Activated T-cell treated with anti-CD3 and anti-CD28 coated beads, Interleukin-2, amount 50 U/mL, for 24 hours (primary cell): ENCODE results near the gene ANKRD63.

Experiments
- DNase-seq: peaks from one replicate; pipeline ENCODE4 v3.0.0-alpha.2; 2020
- H3K27ac Mint-ChIP-seq: 2 replicates; pipeline ENCODE4 v1.8.0; 2020; ENCODE audit warnings: mild to moderate bottlenecking, mixed read lengths
- H3K27me3 Mint-ChIP-seq: 2 replicates; pipeline ENCODE4 v1.8.0; 2020; ENCODE audit warnings: mixed read lengths
- H3K36me3 Mint-ChIP-seq: 2 replicates; pipeline ENCODE4 v1.8.0; 2020; ENCODE audit warnings: low read depth, mixed read lengths
- H3K4me1 Mint-ChIP-seq: 2 replicates; pipeline ENCODE4 v1.8.0; 2020; ENCODE audit warnings: low read depth, mixed read lengths
- H3K4me3 Mint-ChIP-seq: 2 replicates; pipeline ENCODE4 v1.8.0; 2020; ENCODE audit warnings: mild to moderate bottlenecking, moderate library complexity, mixed read lengths
- H3K9me3 Mint-ChIP-seq: 2 replicates; pipeline ENCODE4 v1.8.0; 2020; ENCODE audit warnings: mixed read lengths

The ANKRD63 gene

DNA sequence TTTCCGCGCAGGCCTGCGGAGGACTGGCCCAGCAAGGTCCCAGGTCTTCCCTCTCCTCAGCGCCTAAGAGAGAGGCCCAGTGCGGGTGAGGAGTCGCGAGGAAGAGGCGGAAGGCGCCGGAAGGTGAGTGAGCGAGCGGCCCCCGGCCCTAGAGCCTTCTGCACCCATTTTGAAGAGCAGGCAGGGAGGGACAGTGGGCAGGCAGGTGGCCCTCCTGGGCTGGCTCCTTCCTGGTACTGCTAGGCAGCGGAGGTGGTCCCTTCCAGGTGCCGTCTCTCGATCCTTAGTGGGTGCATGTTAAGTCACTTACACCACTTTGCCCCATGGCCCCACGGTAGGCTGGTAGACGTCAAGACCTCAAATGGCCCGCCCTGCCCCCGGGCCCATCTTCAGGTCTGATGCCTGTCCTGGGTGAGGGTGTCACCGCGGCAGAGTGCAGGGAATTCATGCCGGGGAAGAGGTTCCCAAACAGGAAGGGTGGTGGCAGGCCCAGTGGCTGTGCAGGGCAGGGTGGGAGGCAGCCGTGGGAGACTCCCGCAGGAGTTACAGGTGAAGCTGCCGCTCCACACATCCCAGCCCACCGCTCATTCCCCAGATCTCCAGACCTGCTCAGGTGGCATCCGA, 29.6 kb downstream of the ANKRD63 start:
- Mint-ChIP-seq H3K4me1 (peaks cover 8% of the 10 kb centered on the region), H3K9me3 (no peaks in the 10 kb centered on the region), H3K27ac (no peak overlapping the region), H3K4me3 (peak overlapping the region; percentile 65), H3K27me3 (peaks cover 36% of the 10 kb centered on the region), H3K36me3 (no peaks in the 10 kb centered on the region)
- DNase-seq = no peak

GRCh38 chr15:40252438-40253166, 30.3 kb downstream of the ANKRD63 start:
- no peak overlapping the region for H3K27ac Mint-ChIP-seq
- peaks cover 8% of the 10 kb centered on the region for H3K4me1 Mint-ChIP-seq
- no peaks in the 10 kb centered on the region for H3K9me3 Mint-ChIP-seq
- no peaks in the 10 kb centered on the region for H3K36me3 Mint-ChIP-seq
- DNase-seq = peak; percentile 52
- peak overlapping the region; percentile 65 for H3K4me3 Mint-ChIP-seq
- H3K27me3 Mint-ChIP-seq = peaks cover 36% of the 10 kb centered on the region

- H3K36me3 Mint-ChIP-seq = no peaks in the 10 kb centered on the region
- H3K4me1 Mint-ChIP-seq = peaks cover 8% of the 10 kb centered on the region
- no peak overlapping the region for H3K27ac Mint-ChIP-seq
- peaks cover 36% of the 10 kb centered on the region for H3K27me3 Mint-ChIP-seq
- DNase-seq = no peak
- H3K4me3 Mint-ChIP-seq = no peak overlapping the region
- H3K9me3 Mint-ChIP-seq = no peaks in the 10 kb centered on the region
Measured at GRCh38 chr15:40252141-40252437, 30.8 kb downstream of the ANKRD63 start.

- Mint-ChIP-seq H3K27ac (no peak overlapping the region), H3K4me1 (peaks cover 8% of the 10 kb centered on the region), H3K27me3 (peaks cover 36% of the 10 kb centered on the region), H3K36me3 (no peaks in the 10 kb centered on the region), H3K4me3 (no peak overlapping the region), H3K9me3 (no peaks in the 10 kb centered on the region)
- no peak for DNase-seq
Measured at GRCh38 chr15:40251486-40252140, 31.3 kb downstream of the ANKRD63 start.

- Mint-ChIP-seq H3K9me3 (no peaks in the 10 kb centered on the region), H3K4me3 (no peak overlapping the region), H3K27me3 (peaks cover 36% of the 10 kb centered on the region), H3K4me1 (peaks cover 8% of the 10 kb centered on the region), H3K36me3 (no peaks in the 10 kb centered on the region), H3K27ac (no peak overlapping the region)
- no peak for DNase-seq
Measured at GRCh38 chr15:40250771-40251483, 31.9 kb downstream of the ANKRD63 start.

DNA sequence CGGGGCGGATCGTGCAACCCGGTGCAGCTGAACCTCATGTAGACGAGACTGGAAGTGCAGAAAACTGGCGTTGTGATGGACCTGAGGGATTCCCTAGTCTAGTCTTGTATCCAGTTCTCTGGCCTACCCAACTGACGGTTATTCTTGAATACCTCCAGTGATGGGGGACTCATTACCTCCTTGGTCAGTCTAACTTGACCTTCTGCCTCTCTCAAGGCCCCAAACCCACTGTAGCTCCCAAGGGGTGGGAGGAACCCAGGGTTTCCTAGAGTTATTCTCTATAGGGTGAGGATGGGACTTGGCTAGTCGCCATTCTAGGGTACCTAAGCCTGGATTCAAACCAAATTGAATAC, 32.6 kb downstream of the ANKRD63 start:
- peaks cover 8% of the 10 kb centered on the region for H3K4me1 Mint-ChIP-seq
- H3K27me3 Mint-ChIP-seq = peaks cover 36% of the 10 kb centered on the region
- no peak overlapping the region for H3K27ac Mint-ChIP-seq
- no peaks in the 10 kb centered on the region for H3K36me3 Mint-ChIP-seq
- DNase-seq = no peak
- no peak overlapping the region for H3K4me3 Mint-ChIP-seq
- no peaks in the 10 kb centered on the region for H3K9me3 Mint-ChIP-seq

DNA sequence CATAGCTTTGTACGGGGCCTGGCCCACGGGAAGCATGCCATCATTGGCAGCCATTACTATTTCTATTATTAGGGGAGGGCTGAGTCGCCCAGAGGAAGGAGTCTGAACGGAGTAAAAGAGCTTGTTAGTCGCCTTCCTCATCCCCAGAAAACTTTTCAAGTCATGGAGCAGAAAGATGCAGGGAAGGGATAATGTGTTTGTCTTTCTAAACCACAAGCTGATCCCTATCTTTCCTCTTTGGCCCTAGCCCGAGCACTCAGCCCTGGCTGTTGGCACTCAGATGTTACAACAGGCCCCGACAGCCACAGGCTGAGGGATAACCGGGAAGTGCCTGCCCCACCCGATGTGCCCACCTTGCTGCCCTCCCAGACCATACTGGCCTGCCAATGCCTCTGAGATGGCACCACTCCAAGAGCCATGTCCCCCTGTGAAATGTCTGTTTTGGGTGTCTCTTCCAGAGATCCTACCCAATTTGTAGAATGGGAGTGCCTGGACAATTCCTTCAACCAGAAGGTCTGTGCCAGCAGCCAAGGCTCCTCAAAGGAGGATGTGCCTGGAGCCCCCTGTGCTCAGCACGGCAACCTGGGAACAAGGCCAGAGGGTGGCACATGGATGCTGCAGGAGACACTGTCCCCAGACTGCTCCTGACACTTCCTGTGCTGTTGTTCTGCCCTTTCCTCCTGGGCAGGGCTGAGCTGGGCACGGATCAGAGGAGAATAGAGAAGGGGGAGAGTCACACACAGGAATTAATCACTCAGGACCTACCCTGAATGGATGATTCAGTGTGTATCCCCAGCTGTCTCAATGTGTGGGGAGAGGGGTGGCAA, 33.2 kb downstream of the ANKRD63 start:
- no peaks in the 10 kb centered on the region for H3K9me3 Mint-ChIP-seq
- no peaks in the 10 kb centered on the region for H3K36me3 Mint-ChIP-seq
- H3K27ac Mint-ChIP-seq = no peak overlapping the region
- DNase-seq = no peak
- peaks cover 32% of the 10 kb centered on the region for H3K27me3 Mint-ChIP-seq
- H3K4me3 Mint-ChIP-seq = no peak overlapping the region
- H3K4me1 Mint-ChIP-seq = peaks cover 8% of the 10 kb centered on the region

GRCh38 chr15:40248006-40248783, 34.7 kb downstream of the ANKRD63 start:
- H3K27ac Mint-ChIP-seq = no peak overlapping the region
- H3K4me1 Mint-ChIP-seq = peaks cover 4% of the 10 kb centered on the region
- no peaks in the 10 kb centered on the region for H3K9me3 Mint-ChIP-seq
- H3K27me3 Mint-ChIP-seq = peaks cover 17% of the 10 kb centered on the region
- DNase-seq = no peak
- no peak overlapping the region for H3K4me3 Mint-ChIP-seq
- no peaks in the 10 kb centered on the region for H3K36me3 Mint-ChIP-seq

DNA sequence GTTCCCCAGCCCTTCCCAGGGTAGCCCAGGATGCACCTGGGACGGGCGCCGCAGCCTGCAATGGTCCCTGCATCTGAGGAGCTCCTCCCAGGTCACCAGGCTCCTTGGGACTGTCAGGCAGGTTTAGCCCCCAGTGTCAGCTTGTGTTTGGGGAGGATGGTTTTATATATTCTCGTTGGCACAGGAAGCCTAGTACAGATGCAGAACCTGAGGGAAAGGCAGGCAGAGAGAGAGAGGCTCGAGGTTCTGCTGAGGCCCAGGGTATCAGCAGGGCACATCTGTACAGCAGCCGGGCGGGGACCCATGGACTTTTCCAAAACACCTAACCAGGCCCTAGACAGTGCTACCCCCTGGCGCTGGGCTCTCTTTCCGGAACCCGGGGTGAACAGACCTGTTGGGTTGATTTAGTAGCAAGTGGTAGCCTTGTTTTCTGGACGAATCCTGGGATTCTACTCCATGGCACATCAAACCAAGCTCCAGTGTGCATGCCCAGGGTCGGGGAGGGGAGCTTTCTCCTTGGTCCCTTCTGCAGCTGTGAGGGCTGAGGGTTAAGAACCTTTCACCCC, 35.4 kb downstream of the ANKRD63 start:
- H3K4me3 Mint-ChIP-seq = no peak overlapping the region
- H3K4me1 Mint-ChIP-seq = no peaks in the 10 kb centered on the region
- no peaks in the 10 kb centered on the region for H3K9me3 Mint-ChIP-seq
- H3K27ac Mint-ChIP-seq = no peak overlapping the region
- no peaks in the 10 kb centered on the region for H3K36me3 Mint-ChIP-seq
- no peak for DNase-seq
- H3K27me3 Mint-ChIP-seq = peaks cover 13% of the 10 kb centered on the region

GRCh38 chr15:40246496-40247280, 36.2 kb downstream of the ANKRD63 start:
- Mint-ChIP-seq H3K9me3 (no peaks in the 10 kb centered on the region), H3K27me3 (peaks cover 9% of the 10 kb centered on the region), H3K27ac (no peak overlapping the region), H3K4me1 (no peaks in the 10 kb centered on the region), H3K4me3 (no peak overlapping the region), H3K36me3 (no peaks in the 10 kb centered on the region)
- no peak for DNase-seq

- peak; percentile 22 for DNase-seq
- Mint-ChIP-seq H3K36me3 (no peaks in the 10 kb centered on the region), H3K4me1 (no peaks in the 10 kb centered on the region), H3K4me3 (no peak overlapping the region), H3K27me3 (peaks cover 3% of the 10 kb centered on the region), H3K9me3 (no peaks in the 10 kb centered on the region), H3K27ac (no peak overlapping the region)
Measured at GRCh38 chr15:40245666-40246450, 37.0 kb downstream of the ANKRD63 start.

- Mint-ChIP-seq H3K4me3 (no peak overlapping the region), H3K4me1 (no peaks in the 10 kb centered on the region), H3K9me3 (no peaks in the 10 kb centered on the region), H3K36me3 (no peaks in the 10 kb centered on the region), H3K27ac (no peak overlapping the region), H3K27me3 (peaks cover 10% of the 10 kb centered on the region)
- peak; percentile 19 for DNase-seq
Measured at GRCh38 chr15:40244961-40245523, 37.8 kb downstream of the ANKRD63 start.
